GM10847 (cell line): ENCODE measurements around the gene REXO4.

Source experiments
- POLR2A ChIP-seq: IDR thresholded peaks from 2 replicates; pipeline ENCODE4 v1.6.1; 2011; ENCODE audit not compliant: insufficient read length; ENCODE audit errors: extremely low read depth

REXO4 gene

GRCh38 chr9:133417541-133418461, at the start of gene REXO4:
TSS of gene REXO4 (minus strand) at chr9:133418010. CDS start at chr9:133417844, 166 bp downstream.
- peak; percentile 48 for TF ChIP-seq POLR2A

GRCh38 chr9:133467101-133467500, 49.3 kb upstream of the REXO4 start:
- no peak for TF ChIP-seq POLR2A

- TF ChIP-seq POLR2A, result no peak
Measured at GRCh38 chr9:133465984-133466383, 48.2 kb upstream of the REXO4 start.

- TF ChIP-seq POLR2A, result no peak
Measured at GRCh38 chr9:133464638-133465037, 46.8 kb upstream of the REXO4 start.

GRCh38 chr9:133463864-133464615, 46.2 kb upstream of the REXO4 start:
- TF ChIP-seq POLR2A, result no peak

- no peak for TF ChIP-seq POLR2A
Measured at GRCh38 chr9:133463234-133463863, 45.5 kb upstream of the REXO4 start.

GRCh38 chr9:133461975-133462374, 44.2 kb upstream of the REXO4 start:
- no peak for TF ChIP-seq POLR2A

GRCh38 chr9:133460405-133461175, 42.8 kb upstream of the REXO4 start:
- TF ChIP-seq POLR2A, result no peak

GRCh38 chr9:133459476-133460404, 41.9 kb upstream of the REXO4 start, which contains the start of gene CACFD1:
TSS of gene CACFD1 (plus strand) at chr9:133459978. CDS start at chr9:133460067, 89 bp downstream.
- TF ChIP-seq POLR2A, result peak; percentile 28

GRCh38 chr9:133458643-133459312, 41.0 kb upstream of the REXO4 start:
- TF ChIP-seq POLR2A, result no peak

GRCh38 chr9:133457748-133458147, 39.9 kb upstream of the REXO4 start:
- no peak for TF ChIP-seq POLR2A

GRCh38 chr9:133457233-133457632, 39.4 kb upstream of the REXO4 start:
- TF ChIP-seq POLR2A, result no peak

GRCh38 chr9:133456409-133456808, 38.6 kb upstream of the REXO4 start:
- TF ChIP-seq POLR2A, result no peak
